Peyer's patch (tissue), 4 donors: ENCODE measurements around the gene PDE10A. TPM values are rescaled to one million over a fixed set of nuclear protein-coding genes. Genes with fewer than 3 reads are reported as not detected.

Experiments used
- DNase-seq, 3 donors: peaks; one replicate each; pipeline ENCODE4 v3.0.0-alpha.2; 2017 to 2019
- H3K27ac ChIP-seq, 4 donors: fragments of 200-600 bp; sonication (generic); one replicate each; pipeline ENCODE4 v1.5.1; 2016 to 2019
- H3K27me3 ChIP-seq, 2 donors: fragments of 200-600 bp; sonication (generic); one replicate each; pipeline ENCODE4 v1.5.1; 2019
- H3K36me3 ChIP-seq, 3 donors: fragments of 200-600 bp; sonication (generic); one replicate each; pipeline ENCODE4 v1.5.1; 2016 to 2019
- H3K4me1 ChIP-seq, 4 donors: fragments of 200-600 bp; sonication (generic); one replicate each; pipeline ENCODE4 v1.5.1; 2016 to 2019
- H3K4me3 ChIP-seq, 4 donors: fragments of 200-600 bp; sonication (generic); 1 replicate in 3 of 4; 2 replicates in 1 of 4; pipeline ENCODE4 v1.5.1; 2016 to 2019; ENCODE audit warnings: mild to moderate bottlenecking in 1 of 4
- H3K9me3 ChIP-seq, 4 donors: fragments of 200-600 bp; sonication (generic); one replicate each; pipeline ENCODE4 v1.5.1; 2016 to 2019; ENCODE audit warnings: mild to moderate bottlenecking in 1 of 4
- CTCF ChIP-seq, 6 experiments: fragments of 450-650 bp in 4 of 6; fragments of 200-600 bp in 2 of 6; sonication (generic) in 1 of 6; IDR thresholded peaks; one replicate each; pipeline ENCODE4 v1.5.1; 2017 to 2019; ENCODE audit warnings: antibody characterized with exemption in 6 of 6, mild to moderate bottlenecking in 3 of 6, moderate library complexity in 1 of 6
- POLR2A ChIP-seq, 2 donors: fragments of 450-650 bp; IDR thresholded peaks; one replicate each; pipeline ENCODE4 v1.5.1; 2017; ENCODE audit warnings: antibody characterized with exemption in 2 of 2, mild to moderate bottlenecking in 2 of 2, moderate library complexity in 2 of 2
- total RNA-seq, 4 donors: library from RNA; depleted of rRNA; stranded (reverse); fragments of >200 nt; gene quantifications; one replicate each; pipeline ENCODE4 v1.1.0, GENCODE V29; 2016

The PDE10A gene
- total RNA-seq, 4 donors from 2014 or later: 0.35 to 8.8 (median 6.0) TPM

GRCh38 chr6:165552248-165552736, 110.7 kb downstream of the PDE10A start:
- no peak for DNase-seq

GRCh38 chr6:165551828-165552227, 111.2 kb downstream of the PDE10A start:
- peak overlapping the region in 1 of 4 donors; percentile 25 for H3K27ac ChIP-seq
- H3K27me3 ChIP-seq: no peaks in the 10 kb centered on the region
- H3K4me3 ChIP-seq: no peak overlapping the region
- H3K36me3 ChIP-seq: no peaks in the 10 kb centered on the region
- no peak for DNase-seq
- peaks cover 0 to 2% (median 0%) of the 10 kb centered on the region in 4 donors for H3K4me1 ChIP-seq
- no peaks in the 10 kb centered on the region for H3K9me3 ChIP-seq
- no peak for TF ChIP-seq CTCF (IDR thresholded peaks at IDR 0.05)
- TF ChIP-seq POLR2A (IDR thresholded peaks at IDR 0.05): no peak

More at GRCh38 chr6:165552248-165552736, 110.7 kb downstream of the PDE10A start:
- Histone ChIP-seq H3K27ac (peak overlapping the region in 1 of 4 donors; percentile 25), H3K27me3 (no peaks in the 10 kb centered on the region), H3K4me1 (peaks cover 0 to 2% (median 0%) of the 10 kb centered on the region in 4 donors), H3K36me3 (no peaks in the 10 kb centered on the region), H3K9me3 (no peaks in the 10 kb centered on the region), H3K4me3 (no peak overlapping the region)
- TF ChIP-seq CTCF (IDR thresholded peaks at IDR 0.05) (no peak), POLR2A (IDR thresholded peaks at IDR 0.05) (no peak)

- H3K27me3 ChIP-seq: no peaks in the 10 kb centered on the region
- TF ChIP-seq CTCF (IDR thresholded peaks at IDR 0.05) (no peak), POLR2A (IDR thresholded peaks at IDR 0.05) (no peak)
- no peaks in the 10 kb centered on the region for H3K4me1 ChIP-seq
- no peak overlapping the region for H3K27ac ChIP-seq
- no peak for DNase-seq
- H3K36me3 ChIP-seq: no peaks in the 10 kb centered on the region
- no peaks in the 10 kb centered on the region for H3K9me3 ChIP-seq
- no peak overlapping the region for H3K4me3 ChIP-seq
These were observed 114.6 kb downstream of the PDE10A start for GRCh38 chr6:165548450-165548849.

- H3K27me3 ChIP-seq: no peaks in the 10 kb centered on the region
- TF ChIP-seq CTCF (IDR thresholded peaks at IDR 0.05): no peak
- DNase-seq: no peak
- no peak overlapping the region for H3K4me3 ChIP-seq
- H3K9me3 ChIP-seq: no peaks in the 10 kb centered on the region
- H3K27ac ChIP-seq: no peak overlapping the region
- no peaks in the 10 kb centered on the region for H3K36me3 ChIP-seq
- no peaks in the 10 kb centered on the region for H3K4me1 ChIP-seq
These were observed 117.2 kb downstream of the PDE10A start for GRCh38 chr6:165545806-165546205.

- H3K9me3 ChIP-seq: no peaks in the 10 kb centered on the region
- H3K4me1 ChIP-seq: no peaks in the 10 kb centered on the region
- DNase-seq: no peak
- H3K4me3 ChIP-seq: no peak overlapping the region
- H3K27ac ChIP-seq: no peak overlapping the region
- no peaks in the 10 kb centered on the region for H3K36me3 ChIP-seq
- no peaks in the 10 kb centered on the region for H3K27me3 ChIP-seq
- TF ChIP-seq POLR2A (IDR thresholded peaks at IDR 0.05) (no peak), CTCF (IDR thresholded peaks at IDR 0.05) (no peak)
These were observed 119.3 kb downstream of the PDE10A start for GRCh38 chr6:165543781-165544180.

- H3K36me3 ChIP-seq: no peaks in the 10 kb centered on the region
These were observed 126.1 kb downstream of the PDE10A start for GRCh38 chr6:165536911-165537310.

More at GRCh38 chr6:165536911-165537310, 126.1 kb downstream of the PDE10A start:
- Histone ChIP-seq H3K27ac (no peak overlapping the region), H3K4me1 (no peaks in the 10 kb centered on the region), H3K4me3 (no peak overlapping the region), H3K9me3 (no peaks in the 10 kb centered on the region), H3K27me3 (no peaks in the 10 kb centered on the region)
- TF ChIP-seq CTCF (IDR thresholded peaks at IDR 0.05) (no peak), POLR2A (IDR thresholded peaks at IDR 0.05) (no peak)
- DNase-seq: no peak
